ENCODE measurements around the gene HNRNPDL.
"Not testable (repeated sequence)": the region's sequence is repeated elsewhere in the genome, so short reads cannot be mapped to it uniquely, and the experiment has no call there.

HNRNPDL gene

DNA sequence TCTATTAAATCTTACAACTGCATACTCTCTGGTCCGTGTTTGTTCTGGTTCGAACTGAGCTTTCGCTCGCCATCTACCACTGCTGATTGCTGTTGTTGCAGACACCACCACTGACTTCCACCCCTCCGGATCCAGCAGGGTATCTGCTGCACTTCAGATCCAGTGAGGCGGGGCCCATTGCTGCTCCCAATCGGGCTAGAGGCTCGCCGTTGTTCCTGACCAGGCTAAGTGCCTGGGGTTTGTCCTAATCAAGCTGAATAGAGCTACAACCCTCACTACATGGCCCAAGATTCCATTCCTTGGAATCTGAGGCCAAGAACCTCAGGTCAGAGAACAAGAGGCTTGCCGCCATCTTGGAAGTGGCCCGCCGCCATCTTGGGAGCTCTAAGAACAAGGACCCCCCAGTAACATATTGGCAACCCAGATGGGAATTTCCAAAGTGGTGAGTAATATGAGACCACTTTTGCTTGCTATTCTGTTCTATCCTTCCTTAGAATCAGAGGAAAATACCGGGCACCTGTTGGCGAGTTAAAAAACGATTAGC lies 43.4 kb upstream of the HNRNPDL start:
- no peak for TF ChIP-seq EZH2phosphoT487 (conservative IDR thresholded peaks at IDR 0.05; ENCODE audit: low read length)
- Histone ChIP-seq H3K9me3 (ENCODE audit: insufficient read depth, low read length) (no peaks in the 10 kb centered on the region), H3K27me3 (ENCODE audit: low read length) (no peaks in the 10 kb centered on the region), H3K27ac (ENCODE audit: low read depth, low read length) (no peak overlapping the region), H3K9ac (ENCODE audit: low read length) (no peak overlapping the region), H3K4me3 (ENCODE audit: insufficient read depth, low read length, poor library complexity, severe bottlenecking) (no peak overlapping the region), H2AFZ (ENCODE audit: low read depth, low read length, severe bottlenecking) (no peak overlapping the region), H4K20me1 (ENCODE audit: low read depth, low read length) (no peaks in the 10 kb centered on the region), H3K4me2 (ENCODE audit: low read depth, low read length, poor library complexity, severe bottlenecking) (no peak overlapping the region), H3K79me2 (ENCODE audit: insufficient read depth, low read length) (no peaks in the 10 kb centered on the region), H3F3A (ENCODE audit: insufficient read depth) (no peaks in the 10 kb centered on the region), H3K36me3 (ENCODE audit: low read length) (no peaks in the 10 kb centered on the region), H3K9me2 (replicated peaks; ENCODE audit: insufficient read depth, low read length) (no peaks in the 10 kb centered on the region)

GRCh38 chr4:82473080-82473479 lies 42.8 kb upstream of the HNRNPDL start:
- H2AFZ ChIP-seq (ENCODE audit: low read depth, low read length, severe bottlenecking); H3K36me3 ChIP-seq (ENCODE audit: low read length); H4K20me1 ChIP-seq (ENCODE audit: low read depth, low read length); H3K9me3 ChIP-seq (ENCODE audit: insufficient read depth, low read length); H3F3A ChIP-seq (ENCODE audit: insufficient read depth); H3K27ac ChIP-seq (ENCODE audit: low read depth, low read length); H3K4me3 ChIP-seq (ENCODE audit: insufficient read depth, low read length, poor library complexity, severe bottlenecking); H3K79me2 ChIP-seq (ENCODE audit: insufficient read depth, low read length); H3K4me2 ChIP-seq (ENCODE audit: low read depth, low read length, poor library complexity, severe bottlenecking); H3K9ac ChIP-seq (ENCODE audit: low read length); H3K9me2 ChIP-seq (replicated peaks; ENCODE audit: insufficient read depth, low read length); H3K27me3 ChIP-seq (ENCODE audit: low read length): not testable (repeated sequence)

- Histone ChIP-seq H3K9ac (ENCODE audit: low read length) (no peak overlapping the region), H3K9me2 (replicated peaks; ENCODE audit: insufficient read depth, low read length) (no peaks in the 10 kb centered on the region), H3K79me2 (ENCODE audit: insufficient read depth, low read length) (no peaks in the 10 kb centered on the region), H3K36me3 (ENCODE audit: low read length) (no peaks in the 10 kb centered on the region), H3F3A (ENCODE audit: insufficient read depth) (no peaks in the 10 kb centered on the region), H3K4me2 (ENCODE audit: low read depth, low read length, poor library complexity, severe bottlenecking) (no peak overlapping the region), H3K27ac (ENCODE audit: low read depth, low read length) (no peak overlapping the region), H3K9me3 (ENCODE audit: insufficient read depth, low read length) (no peaks in the 10 kb centered on the region), H3K27me3 (ENCODE audit: low read length) (no peaks in the 10 kb centered on the region), H2AFZ (ENCODE audit: low read depth, low read length, severe bottlenecking) (no peak overlapping the region), H4K20me1 (ENCODE audit: low read depth, low read length) (no peaks in the 10 kb centered on the region), H3K4me3 (ENCODE audit: insufficient read depth, low read length, poor library complexity, severe bottlenecking) (no peak overlapping the region)
- TF ChIP-seq CTCF (IDR thresholded peaks at IDR 0.05; ENCODE audit: insufficient read depth, low read length, poor library complexity, severe bottlenecking) (no peak), EZH2phosphoT487 (conservative IDR thresholded peaks at IDR 0.05; ENCODE audit: low read length) (no peak)
Measured at GRCh38 chr4:82469791-82470345, 39.6 kb upstream of the HNRNPDL start.

DNA sequence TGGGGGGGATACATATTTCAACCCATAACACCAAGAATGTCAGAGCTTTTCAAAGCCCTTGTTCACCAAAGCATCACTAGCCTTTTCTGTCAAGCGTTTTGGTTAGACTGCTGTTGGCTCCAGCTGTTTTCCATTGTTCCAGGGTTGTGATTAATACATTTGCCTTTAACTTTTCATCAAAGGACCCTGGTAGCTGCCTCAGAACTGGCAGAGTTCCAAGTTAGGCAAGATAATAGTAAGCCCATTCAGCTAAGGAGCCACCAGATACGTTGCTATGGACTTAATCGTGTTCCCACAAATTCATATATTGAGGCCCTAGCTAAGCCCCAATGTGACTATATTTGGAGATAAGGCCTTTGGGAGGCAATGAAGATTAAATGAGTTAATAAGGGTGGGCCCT lies 37.2 kb upstream of the HNRNPDL start:
- TF ChIP-seq CTCF (IDR thresholded peaks at IDR 0.05; ENCODE audit: insufficient read depth, low read length, poor library complexity, severe bottlenecking) (no peak), EZH2phosphoT487 (conservative IDR thresholded peaks at IDR 0.05; ENCODE audit: low read length) (no peak)
- Histone ChIP-seq H3K79me2 (ENCODE audit: insufficient read depth, low read length) (no peaks in the 10 kb centered on the region), H3K4me2 (ENCODE audit: low read depth, low read length, poor library complexity, severe bottlenecking) (no peak overlapping the region), H3K27ac (ENCODE audit: low read depth, low read length) (no peak overlapping the region), H3K9me2 (replicated peaks; ENCODE audit: insufficient read depth, low read length) (no peaks in the 10 kb centered on the region), H3K27me3 (ENCODE audit: low read length) (no peaks in the 10 kb centered on the region), H3K9ac (ENCODE audit: low read length) (no peak overlapping the region), H3K4me3 (ENCODE audit: insufficient read depth, low read length, poor library complexity, severe bottlenecking) (no peak overlapping the region), H2AFZ (ENCODE audit: low read depth, low read length, severe bottlenecking) (no peak overlapping the region), H3K9me3 (ENCODE audit: insufficient read depth, low read length) (no peaks in the 10 kb centered on the region), H3K36me3 (ENCODE audit: low read length) (no peaks in the 10 kb centered on the region), H4K20me1 (ENCODE audit: low read depth, low read length) (no peaks in the 10 kb centered on the region), H3F3A (ENCODE audit: insufficient read depth) (no peaks in the 10 kb centered on the region)

Data from SU-DHL-6 (cell line).